Posterior cingulate gyrus (tissue), 11 donors: ENCODE measurements around the gene ABCF1.

Source experiments
- DNase-seq, 10 donors: peaks; one replicate each; pipeline versions ENCODE4 v3.0.0 to v3.0.0-alpha.2; 2020 to 2021; ENCODE audit warnings: mixed read lengths in 3 of 10
- intact Hi-C: fragments of 100-400 bp; cut with DNase I; formaldehyde crosslinking; loops from one replicate; pipeline ENCODE4 v1.15.1; 2023

The ABCF1 gene

GRCh38 chr6:30598912-30599624 lies 27.8 kb downstream of the ABCF1 start:
- DNase-seq, result peak in 1 of 10 donors; percentile 33
- intact Hi-C loops, result no loop called here

DNA sequence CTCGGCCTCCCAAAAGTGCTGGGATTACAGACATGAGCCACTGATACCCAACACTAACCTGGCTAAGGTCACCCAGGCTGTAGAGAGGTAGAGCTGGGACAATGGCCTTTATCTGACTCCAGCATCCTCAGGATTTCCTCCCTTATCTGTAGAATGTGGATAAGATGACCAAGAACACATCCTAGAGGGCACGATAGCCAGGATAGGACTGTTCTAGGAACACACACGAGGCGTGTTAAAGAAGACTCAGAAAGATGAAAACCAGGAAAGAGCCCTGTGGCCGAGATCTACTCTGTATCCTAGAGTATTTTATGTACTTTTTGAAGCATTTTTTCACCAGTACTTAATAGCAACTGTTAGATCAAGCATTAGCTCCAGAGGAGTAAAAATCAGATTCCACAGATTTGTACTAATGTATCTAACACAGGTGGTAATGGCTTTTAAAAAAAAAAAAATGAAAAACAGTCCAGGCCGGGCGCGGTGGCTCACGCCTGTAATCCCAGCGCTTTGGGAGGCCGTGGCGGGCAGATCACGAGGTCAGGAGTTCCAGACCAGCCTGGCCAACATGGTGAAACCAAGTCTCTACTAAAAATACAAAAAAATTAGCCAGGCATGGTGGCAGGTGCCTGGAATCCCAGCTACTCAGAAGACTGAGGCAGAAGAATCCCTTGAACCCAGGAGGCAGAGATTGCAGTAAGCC lies 28.5 kb downstream of the ABCF1 start:
- intact Hi-C loops, result no loop called here
- peak in 1 of 10 donors; percentile 32 for DNase-seq

- intact Hi-C loops, result no loop called here
- DNase-seq, result peak in 1 of 10 donors; percentile 82
Observed at GRCh38 chr6:30600451-30600961, 29.3 kb downstream of the ABCF1 start.

- peak in 1 of 10 donors; percentile 66 for DNase-seq
Observed at GRCh38 chr6:30601436-30601814, 30.2 kb downstream of the ABCF1 start.

GRCh38 chr6:30601815-30602641 lies 30.8 kb downstream of the ABCF1 start:
- peak in 1 of 10 donors; percentile 82 for DNase-seq
- intact Hi-C loops, result no loop called here

More at GRCh38 chr6:30601436-30601814, 30.2 kb downstream of the ABCF1 start:
- intact Hi-C loops, result no loop called here

DNA sequence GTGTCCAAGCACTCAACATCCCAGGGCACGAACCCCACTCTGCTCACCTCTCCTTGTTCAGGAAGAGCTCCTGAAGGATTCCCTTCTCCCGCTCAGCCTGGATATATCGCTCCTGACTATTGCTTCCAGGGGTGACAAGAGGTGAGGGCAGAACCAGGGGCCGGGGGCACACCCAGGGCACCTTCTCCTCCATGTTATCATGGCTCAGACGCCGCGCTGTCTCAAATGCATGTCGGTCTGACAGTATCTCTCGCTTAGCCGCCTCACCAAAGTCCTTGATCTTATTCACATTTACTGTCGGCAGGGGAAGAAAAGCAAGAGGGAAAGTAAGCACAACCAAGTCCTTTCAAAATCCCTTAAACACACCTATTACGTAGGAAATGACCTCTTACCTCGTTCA lies 32.7 kb downstream of the ABCF1 start:
- intact Hi-C loops, result no loop called here
- peak in 1 of 10 donors; percentile 61 for DNase-seq

- DNase-seq, result no peak
- intact Hi-C loops, result loop anchor here (5.0 kb wide), 1 partner anchor 38 kb away; the partner anchor contains the start of gene ABCF1
Observed at GRCh38 chr6:30610065-30610464, 38.8 kb downstream of the ABCF1 start.

DNA sequence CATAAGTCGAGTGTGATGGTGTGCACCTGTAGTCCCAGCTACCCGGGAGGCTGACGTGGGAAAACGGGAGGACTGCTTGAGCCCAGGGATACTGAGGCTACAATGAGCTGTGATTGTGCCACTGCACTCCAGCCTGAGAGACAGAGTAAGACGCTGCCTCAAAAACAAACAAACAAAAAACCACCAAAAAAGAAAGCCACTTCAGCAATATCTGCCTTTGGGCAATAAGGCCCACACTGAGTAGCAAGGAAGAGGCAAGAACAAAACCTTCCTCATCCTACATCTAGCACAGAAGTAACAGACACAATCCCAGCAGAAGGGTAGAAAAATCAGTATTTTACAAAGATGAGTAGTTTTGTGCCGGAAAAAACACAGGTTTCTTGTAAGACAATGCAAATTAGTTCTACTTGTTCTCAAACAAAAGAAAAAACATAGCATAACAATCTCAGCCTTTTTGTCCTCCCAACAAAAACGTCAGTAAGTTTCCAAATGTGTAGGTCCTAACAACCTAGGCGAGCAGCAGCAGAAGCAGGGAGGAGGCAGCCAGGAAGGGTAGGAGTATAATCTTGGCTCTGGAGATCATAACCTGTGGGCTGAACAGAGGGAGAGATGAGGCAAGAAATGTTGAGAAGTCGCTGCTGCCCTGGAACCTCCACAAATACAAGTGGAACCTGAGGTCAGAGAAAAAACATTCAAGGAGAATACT lies 40.1 kb downstream of the ABCF1 start:
- DNase-seq, result peak in 1 of 10 donors; percentile 35
- intact Hi-C loops, result loop anchor here (5.0 kb wide), 1 partner anchor 39 kb away; the partner anchor contains the start of gene ABCF1

GRCh38 chr6:30611856-30612194 lies 40.6 kb downstream of the ABCF1 start:
- intact Hi-C loops, result loop anchor here (5.0 kb wide), 1 partner anchor 40 kb away; the partner anchor contains the start of gene ABCF1

DNA sequence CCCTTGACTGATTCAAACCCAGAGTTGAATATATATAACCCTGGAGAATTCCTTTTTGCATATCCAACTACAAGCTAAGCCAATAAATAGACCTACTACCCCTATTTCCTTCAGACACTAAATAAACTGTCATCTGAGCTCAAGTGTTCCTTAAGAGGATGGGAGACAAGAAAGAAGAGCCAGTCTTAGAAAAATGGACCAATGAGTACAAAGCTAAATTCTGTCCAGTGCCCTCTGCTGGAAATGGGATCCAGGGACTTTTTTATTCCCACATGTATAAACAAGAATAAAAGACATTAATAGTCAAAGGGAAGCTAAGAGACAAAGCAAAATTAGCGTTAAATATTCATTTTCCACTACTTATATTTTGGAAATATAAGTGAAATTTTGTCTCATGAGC lies 41.0 kb downstream of the ABCF1 start:
- DNase-seq, result no peak
- intact Hi-C loops, result loop anchor here (5.0 kb wide), 1 partner anchor 40 kb away; the partner anchor contains the start of gene ABCF1

More at GRCh38 chr6:30611856-30612194, 40.6 kb downstream of the ABCF1 start:
- no peak for DNase-seq

GRCh38 chr6:30612687-30613248 lies 41.5 kb downstream of the ABCF1 start:
- intact Hi-C loops, result loop anchor here (5.0 kb wide), 1 partner anchor 40 kb away; the partner anchor contains the start of gene ABCF1
- peak in 1 of 10 donors; percentile 11 for DNase-seq

DNA sequence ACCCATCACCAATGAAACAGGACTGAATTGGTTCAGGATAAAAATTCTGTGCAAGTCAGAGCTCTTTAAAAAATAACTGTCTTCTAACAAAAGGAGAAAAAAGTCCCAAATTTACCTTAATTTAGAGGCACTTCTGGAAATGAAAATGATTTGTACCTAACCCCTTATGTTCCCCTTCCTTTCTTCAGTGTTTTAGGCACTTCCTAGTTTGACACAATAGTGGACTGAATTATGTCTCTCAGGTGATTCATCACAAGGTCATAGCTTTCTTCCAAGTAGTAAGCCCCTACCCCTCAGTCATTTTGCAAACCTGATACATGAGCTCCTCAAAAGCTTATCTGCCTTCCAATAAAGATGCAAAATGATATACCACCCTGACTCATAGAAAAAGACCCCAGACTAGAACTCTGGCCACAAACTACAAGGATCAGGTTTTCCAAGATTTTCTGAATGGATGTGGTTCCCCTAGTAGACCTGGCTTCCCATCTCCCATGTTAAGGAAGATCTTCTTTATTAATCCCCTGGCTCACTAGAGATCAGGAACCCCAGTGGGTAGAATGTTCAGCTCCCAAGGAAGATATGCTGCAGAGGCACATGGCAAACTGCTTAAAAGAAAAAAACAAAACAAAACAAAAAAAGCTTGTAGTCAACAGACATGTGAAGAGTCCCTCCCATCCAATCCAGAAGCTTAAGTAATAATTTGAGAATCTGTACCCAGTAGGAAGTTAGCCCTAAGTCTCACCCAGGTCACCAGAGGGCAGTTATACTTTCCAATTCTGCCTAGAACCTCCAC lies 42.2 kb downstream of the ABCF1 start:
- DNase-seq, result no peak
- intact Hi-C loops, result loop anchor here (5.0 kb wide), 1 partner anchor 41 kb away; the partner anchor contains the start of gene ABCF1

DNA sequence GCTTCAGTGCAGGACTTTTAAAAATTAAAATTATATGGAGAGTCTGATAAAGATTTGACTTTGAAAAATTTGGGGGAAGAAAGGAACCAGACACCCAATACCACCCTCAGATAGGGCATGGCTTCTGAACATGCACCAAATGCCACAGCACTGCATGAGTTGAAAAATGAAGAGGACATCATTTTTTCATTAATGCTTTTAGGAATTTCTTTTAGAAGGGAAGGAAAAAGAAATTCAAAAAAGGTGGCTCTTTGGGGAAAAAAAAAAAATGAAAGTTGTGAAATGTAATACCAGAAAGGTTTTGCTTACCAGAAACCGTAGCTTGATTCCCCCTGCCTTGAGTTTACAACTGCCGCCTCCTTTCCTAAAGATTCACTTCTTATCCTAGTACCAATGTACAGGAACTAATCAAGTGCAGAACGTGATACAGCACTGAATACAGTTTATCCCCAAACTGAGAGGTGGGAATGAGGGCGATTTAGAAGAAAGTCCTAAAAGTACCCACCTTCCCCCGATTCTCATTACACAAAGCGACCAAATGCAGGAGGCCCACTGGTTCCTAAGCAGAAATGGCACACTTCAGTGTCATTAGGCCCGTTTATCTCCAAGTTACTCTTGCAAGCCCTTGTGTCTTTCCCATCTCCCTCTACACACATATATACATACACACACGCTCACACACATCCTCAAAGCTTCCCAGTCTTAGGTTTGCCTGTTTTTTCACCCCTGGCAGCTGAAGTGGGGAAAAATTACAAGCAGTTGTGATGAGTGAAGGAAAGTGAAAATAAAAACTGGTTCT lies 43.0 kb downstream of the ABCF1 start:
- intact Hi-C loops, result loop anchor here (5.0 kb wide), 1 partner anchor 42 kb away; the partner anchor contains the start of gene ABCF1
- DNase-seq, result peak in 1 of 10 donors; percentile 1

DNA sequence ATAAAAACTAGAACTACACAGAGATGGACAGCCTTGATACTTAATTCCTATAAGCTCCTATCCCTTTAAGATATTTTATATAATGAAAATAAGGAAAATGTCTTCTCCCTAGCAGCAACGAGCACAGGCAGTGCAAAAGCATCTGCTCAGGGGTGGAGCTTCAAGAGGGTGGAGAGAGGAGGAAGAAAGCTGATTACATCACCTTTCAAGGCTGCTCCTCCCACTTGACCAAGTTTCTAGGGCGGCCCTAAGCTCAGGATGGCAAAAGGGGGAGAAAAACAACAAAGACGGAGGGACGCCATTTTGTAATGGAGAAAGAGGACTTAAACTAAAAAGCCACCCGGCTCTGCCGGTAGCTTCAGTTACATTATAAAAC lies 43.6 kb downstream of the ABCF1 start:
- peak; percentile 65 to 96 (median 81) for DNase-seq
- intact Hi-C loops, result loop anchor here (5.0 kb wide), 1 partner anchor 43 kb away; the partner anchor contains the start of gene ABCF1

DNA sequence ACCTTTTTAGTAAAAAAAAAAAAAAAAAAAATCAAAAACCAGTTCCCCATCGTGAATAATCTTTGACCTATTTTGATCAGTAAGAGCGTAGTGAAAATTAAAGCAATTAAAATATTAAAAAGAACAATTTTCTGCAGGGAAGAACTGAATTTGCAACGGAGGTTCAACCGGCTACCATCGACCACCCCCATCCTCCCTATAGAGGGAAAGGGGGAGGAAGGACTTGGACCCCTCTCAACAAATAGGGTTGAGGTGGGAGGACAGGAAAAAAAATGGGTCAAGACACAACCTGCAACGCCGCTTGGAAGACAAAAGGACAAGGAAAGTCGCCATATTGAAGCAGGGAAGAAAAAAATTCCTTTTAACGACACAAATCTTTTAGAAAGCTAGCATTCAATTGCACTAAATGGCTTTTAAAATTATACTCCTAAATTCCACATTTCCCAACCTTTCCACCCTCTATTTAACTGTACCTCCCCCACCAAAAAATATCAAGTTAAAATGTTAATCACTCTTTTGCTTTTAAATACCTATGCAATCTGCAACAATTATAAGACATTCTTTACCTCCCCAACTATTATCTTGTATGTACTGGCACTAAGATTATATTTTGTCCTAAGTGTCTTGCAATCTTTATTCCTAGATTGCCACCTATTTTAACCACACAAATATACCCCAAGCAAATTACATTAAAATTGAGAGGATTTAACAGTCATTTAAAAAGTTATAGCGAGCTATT lies 44.1 kb downstream of the ABCF1 start:
- peak in 2 of 10 donors; percentile 23 to 74 for DNase-seq
- intact Hi-C loops, result no loop called here

- intact Hi-C loops, result no loop called here
- peak in 1 of 10 donors; percentile 29 for DNase-seq
Observed at GRCh38 chr6:30615958-30616810, 44.9 kb downstream of the ABCF1 start.
